ENCODE results near the gene MAPK8IP3. TPM values are rescaled to one million over a fixed set of nuclear protein-coding genes. Genes with fewer than 3 reads are reported as not detected.

MAPK8IP3 gene
- total and polyA plus RNA-seq, 2 donors (not counting 1 experiment from before 2014, with no cell fraction given) = 249 to 340 TPM

DNA sequence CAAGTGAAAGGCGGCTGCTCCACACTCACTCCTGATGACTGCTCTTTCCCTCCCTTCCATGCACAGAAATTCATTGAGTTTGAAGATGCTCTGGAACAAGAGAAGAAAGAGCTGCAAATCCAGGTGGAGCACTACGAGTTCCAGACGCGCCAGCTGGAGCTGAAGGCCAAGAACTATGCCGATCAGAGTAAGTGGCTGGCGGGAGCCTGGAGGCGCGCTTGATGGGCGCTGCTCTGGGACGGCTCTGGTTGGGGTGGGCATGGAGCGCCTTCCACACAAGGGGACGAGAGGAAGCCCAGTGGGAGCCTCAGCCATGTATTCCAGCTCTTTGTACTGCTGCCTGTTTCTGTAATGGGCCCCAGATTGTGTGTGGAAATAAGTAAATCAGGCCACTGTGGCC is 18.5 kb downstream of the MAPK8IP3 start:
- POLR2A ChIA-PET = interaction anchor here (0.6 kb wide), 1 partner anchor 8 kb away, joined by 6 read pairs; no protein-coding TSS in a partner anchor
- H3K9me3 Mint-ChIP-seq (ENCODE audit: insufficient read depth) = no peaks in the 10 kb centered on the region
- DNase-seq (no peak), ATAC-seq (ENCODE audit: low read depth) (no peak)
- Histone ChIP-seq H3K4me3 (ENCODE audit: control extremely low read depth in 1 of 5, extremely low read depth in 1 of 5, insufficient read depth in 1 of 5, low read depth in 2 of 5, low read length in 4 of 5) (no peak overlapping the region), H3K4me1 (ENCODE audit: control insufficient read depth in 2 of 2, insufficient read depth in 2 of 2, low read length in 2 of 2) (peaks cover 45 to 69% of the 10 kb centered on the region in 2 donors), H4K20me1 (ENCODE audit: control insufficient read depth, insufficient read depth, low read length, poor library complexity, severe bottlenecking) (peaks cover 58% of the 10 kb centered on the region), H3K9ac (ENCODE audit: low read length) (no peak overlapping the region), H3K9me3 (ENCODE audit: control extremely low read depth in 1 of 3, control insufficient read depth in 2 of 3, insufficient read depth in 1 of 3, low read length in 2 of 3) (no peaks in the 10 kb centered on the region), H3K27me3 (replicated peaks in 1 of 4; ENCODE audit: control extremely low read depth in 1 of 4, control insufficient read depth in 3 of 4, insufficient read depth in 4 of 4, low read length in 3 of 4) (no peaks in the 10 kb centered on the region), H3K36me3 (replicated peaks in 1 of 2; ENCODE audit: control extremely low read depth in 1 of 2, control insufficient read depth in 1 of 2, extremely low read depth in 1 of 2, insufficient read depth in 2 of 2, low read length in 1 of 2) (peaks cover 0 to 37% of the 10 kb centered on the region in 2 experiments), H2AFZ (ENCODE audit: insufficient read depth, low read depth, low read length, poor library complexity, severe bottlenecking) (no peak overlapping the region), H3K4me2 (replicated peaks; ENCODE audit: low read depth, low read length, poor library complexity, severe bottlenecking) (peak overlapping the region; percentile 8), H3K79me2 (ENCODE audit: control insufficient read depth, insufficient read depth, low read length) (peaks cover 88% of the 10 kb centered on the region), H3K27ac (ENCODE audit: low read length in 2 of 2) (no peak overlapping the region)
- intact Hi-C loops (cut with micrococcal nuclease) = no loop called here
- no peak overlapping the region for H3K27ac Mint-ChIP-seq
- CTCF ChIA-PET = interaction anchor here (0.6 to 1.9 kb wide), 3 partner anchors 9 to 910 kb away, joined by 3 to 9 read pairs (median 3); no protein-coding TSS in a partner anchor
- H3K27me3 Mint-ChIP-seq = no peaks in the 10 kb centered on the region
- H3K4me1 Mint-ChIP-seq = peaks cover 44% of the 10 kb centered on the region
- H3K4me3 Mint-ChIP-seq = no peak overlapping the region
- no peak for TF ChIP-seq EZH2 (IDR thresholded peaks at IDR 0.05; ENCODE audit: borderline replicate concordance, insufficient read depth, low read depth, low read length, poor library complexity, severe bottlenecking)
- TF ChIP-seq, protein P1, sequence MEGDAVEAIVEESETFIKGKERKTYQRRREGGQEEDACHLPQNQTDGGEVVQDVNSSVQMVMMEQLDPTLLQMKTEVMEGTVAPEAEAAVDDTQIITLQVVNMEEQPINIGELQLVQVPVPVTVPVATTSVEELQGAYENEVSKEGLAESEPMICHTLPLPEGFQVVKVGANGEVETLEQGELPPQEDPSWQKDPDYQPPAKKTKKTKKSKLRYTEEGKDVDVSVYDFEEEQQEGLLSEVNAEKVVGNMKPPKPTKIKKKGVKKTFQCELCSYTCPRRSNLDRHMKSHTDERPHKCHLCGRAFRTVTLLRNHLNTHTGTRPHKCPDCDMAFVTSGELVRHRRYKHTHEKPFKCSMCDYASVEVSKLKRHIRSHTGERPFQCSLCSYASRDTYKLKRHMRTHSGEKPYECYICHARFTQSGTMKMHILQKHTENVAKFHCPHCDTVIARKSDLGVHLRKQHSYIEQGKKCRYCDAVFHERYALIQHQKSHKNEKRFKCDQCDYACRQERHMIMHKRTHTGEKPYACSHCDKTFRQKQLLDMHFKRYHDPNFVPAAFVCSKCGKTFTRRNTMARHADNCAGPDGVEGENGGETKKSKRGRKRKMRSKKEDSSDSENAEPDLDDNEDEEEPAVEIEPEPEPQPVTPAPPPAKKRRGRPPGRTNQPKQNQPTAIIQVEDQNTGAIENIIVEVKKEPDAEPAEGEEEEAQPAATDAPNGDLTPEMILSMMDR (IDR thresholded peaks at IDR 0.05) = no peak
- 96% methylated on average over 8 of the region's 12 CpGs for WGBS (ENCODE audit: insufficient coverage)

DNA sequence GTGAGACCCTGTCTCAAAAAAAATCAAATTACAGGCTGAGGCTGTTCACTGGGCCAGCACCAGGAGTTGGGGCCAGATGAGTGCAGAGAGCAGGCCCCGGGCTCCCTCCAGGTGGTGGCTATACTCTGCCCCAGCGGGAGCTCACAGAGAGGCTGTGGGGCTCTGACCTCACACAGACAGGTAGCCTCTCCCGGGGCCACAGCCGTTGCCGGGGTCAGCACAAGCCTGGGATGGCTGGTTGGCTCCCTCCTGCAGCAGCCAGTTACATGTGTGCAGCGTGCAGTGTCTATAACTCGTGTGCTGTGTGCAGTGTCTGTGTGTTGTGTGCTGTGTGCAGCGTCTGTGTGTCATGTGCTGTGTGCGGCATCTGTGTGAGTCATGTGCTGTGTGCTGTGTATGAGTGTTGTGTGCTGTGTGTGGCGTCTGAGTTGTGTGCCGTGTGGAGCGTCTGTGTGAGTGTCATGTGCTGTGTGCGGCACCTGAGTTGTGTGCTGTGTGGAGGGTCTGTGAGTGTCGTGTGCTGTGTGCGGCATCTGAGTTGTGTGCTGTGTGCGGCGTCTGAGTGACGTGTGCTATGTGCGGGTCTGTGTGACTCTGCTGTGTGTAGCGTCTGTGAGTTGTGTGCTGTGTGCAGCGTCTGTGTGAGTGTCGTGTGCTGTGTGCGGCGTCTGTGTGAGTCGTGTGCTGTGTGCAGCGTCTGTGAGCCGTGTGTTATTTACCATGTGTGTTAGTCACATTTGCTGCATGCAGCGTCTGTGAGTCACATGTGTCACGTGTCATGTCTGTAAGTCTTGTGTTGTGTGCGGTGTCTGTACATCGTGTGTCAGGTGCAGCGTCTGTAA is 20.9 kb downstream of the MAPK8IP3 start:
- Histone ChIP-seq H3K36me3 (replicated peaks in 1 of 2; ENCODE audit: control extremely low read depth in 1 of 2, control insufficient read depth in 1 of 2, extremely low read depth in 1 of 2, insufficient read depth in 2 of 2, low read length in 1 of 2) (peaks cover 0 to 50% of the 10 kb centered on the region in 2 experiments), H4K20me1 (ENCODE audit: control insufficient read depth, insufficient read depth, low read length, poor library complexity, severe bottlenecking) (peaks cover 63% of the 10 kb centered on the region), H3K4me1 (ENCODE audit: control insufficient read depth in 2 of 2, insufficient read depth in 2 of 2, low read length in 2 of 2) (peaks cover 34 to 50% of the 10 kb centered on the region in 2 donors), H3K79me2 (ENCODE audit: control insufficient read depth, insufficient read depth, low read length) (peaks cover 88% of the 10 kb centered on the region), H3K9ac (ENCODE audit: low read length) (no peak overlapping the region), H2AFZ (ENCODE audit: insufficient read depth, low read depth, low read length, poor library complexity, severe bottlenecking) (no peak overlapping the region), H3K4me2 (replicated peaks; ENCODE audit: low read depth, low read length, poor library complexity, severe bottlenecking) (no peak overlapping the region), H3K27ac (ENCODE audit: low read length in 2 of 2) (peak overlapping the region in 1 of 2 donors; percentile 62), H3K9me3 (ENCODE audit: control extremely low read depth in 1 of 3, control insufficient read depth in 2 of 3, insufficient read depth in 1 of 3, low read length in 2 of 3) (no peaks in the 10 kb centered on the region), H3K4me3 (ENCODE audit: control extremely low read depth in 1 of 5, extremely low read depth in 1 of 5, insufficient read depth in 1 of 5, low read depth in 2 of 5, low read length in 4 of 5) (no peak overlapping the region), H3K27me3 (replicated peaks in 1 of 4; ENCODE audit: control extremely low read depth in 1 of 4, control insufficient read depth in 3 of 4, insufficient read depth in 4 of 4, low read length in 3 of 4) (no peaks in the 10 kb centered on the region)
- peaks cover 34% of the 10 kb centered on the region for H3K4me1 Mint-ChIP-seq
- peak overlapping the region; percentile 11 for H3K27ac Mint-ChIP-seq
- DNase-seq (no peak), ATAC-seq (ENCODE audit: low read depth) (no peak)
- intact Hi-C loops (cut with micrococcal nuclease) = no loop called here
- TF ChIP-seq EZH2 (IDR thresholded peaks at IDR 0.05; ENCODE audit: borderline replicate concordance, insufficient read depth, low read depth, low read length, poor library complexity, severe bottlenecking) = no peak
- TF ChIP-seq, protein P1 (IDR thresholded peaks at IDR 0.05) = no peak
- no peak overlapping the region for H3K4me3 Mint-ChIP-seq
- WGBS (ENCODE audit: insufficient coverage) = 97% methylated on average over 32 of the region's 32 CpGs
- no peaks in the 10 kb centered on the region for H3K9me3 Mint-ChIP-seq (ENCODE audit: insufficient read depth)
- CTCF ChIA-PET = interaction anchor here (0.8 to 1.0 kb wide), 2 partner anchors 13 to 25 kb away, joined by 3 read pairs; no protein-coding TSS in a partner anchor
- H3K27me3 Mint-ChIP-seq = no peaks in the 10 kb centered on the region
- POLR2A ChIA-PET = no interaction called here
